ENCODE measurements around the gene SNX32.
"Not testable (repeated sequence)": the region's sequence is repeated elsewhere in the genome, so short reads cannot be mapped to it uniquely, and the experiment has no call there.

- not testable (repeated sequence) for TF ChIP-seq POLR2A, CTCF, EP300 (IDR thresholded peaks at IDR 0.05)
Observed at GRCh38 chr11:65832231-65832630, 1.5 kb upstream of the SNX32 start.
